NT2/D1 (cell line): Measurements from ENCODE around the gene ITPR2.

Experiments
- DNase-seq: peaks from one replicate; pipeline ENCODE4 v3.0.0-alpha.2; 2011; ENCODE audit warnings: low read depth, low spot score
- H3K27me3 ChIP-seq: 2 replicates; pipeline ENCODE4 v1.6.0; 2011; ENCODE audit warnings: mild to moderate bottlenecking; ENCODE audit not compliant: insufficient read length, insufficient read depth
- H3K36me3 ChIP-seq: 2 replicates; pipeline ENCODE4 v1.6.1; 2011; ENCODE audit warnings: mild to moderate bottlenecking, low read length, mixed read lengths; ENCODE audit not compliant: insufficient read depth, insufficient read length
- H3K4me1 ChIP-seq: 2 replicates; pipeline ENCODE4 v1.5.1; 2011; ENCODE audit not compliant: insufficient read depth, insufficient read length
- H3K4me3 ChIP-seq: 2 replicates; pipeline ENCODE4 v1.5.1; 2011; ENCODE audit warnings: low read depth; ENCODE audit not compliant: insufficient read length
- H3K9ac ChIP-seq: 2 replicates; pipeline ENCODE4 v1.6.0; 2011; ENCODE audit warnings: low read depth; ENCODE audit not compliant: insufficient read length
- H3K9me3 ChIP-seq: 2 replicates; pipeline ENCODE4 v1.5.1; 2011; ENCODE audit warnings: mild to moderate bottlenecking, low read length; ENCODE audit not compliant: insufficient read depth
- SUZ12 ChIP-seq: IDR thresholded peaks from 2 replicates; pipeline ENCODE4 v1.6.1; 2011; ENCODE audit not compliant: insufficient read length, insufficient read depth; ENCODE audit errors: extremely low read depth
- YY1 ChIP-seq: IDR thresholded peaks from 2 replicates; pipeline ENCODE4 v1.6.1; 2011; ENCODE audit not compliant: insufficient read length, insufficient read depth
- ZNF274 ChIP-seq: IDR thresholded peaks from 2 replicates; pipeline ENCODE4 v1.6.1; 2011; ENCODE audit warnings: mild to moderate bottlenecking, low read depth, low read length

The ITPR2 gene

DNA sequence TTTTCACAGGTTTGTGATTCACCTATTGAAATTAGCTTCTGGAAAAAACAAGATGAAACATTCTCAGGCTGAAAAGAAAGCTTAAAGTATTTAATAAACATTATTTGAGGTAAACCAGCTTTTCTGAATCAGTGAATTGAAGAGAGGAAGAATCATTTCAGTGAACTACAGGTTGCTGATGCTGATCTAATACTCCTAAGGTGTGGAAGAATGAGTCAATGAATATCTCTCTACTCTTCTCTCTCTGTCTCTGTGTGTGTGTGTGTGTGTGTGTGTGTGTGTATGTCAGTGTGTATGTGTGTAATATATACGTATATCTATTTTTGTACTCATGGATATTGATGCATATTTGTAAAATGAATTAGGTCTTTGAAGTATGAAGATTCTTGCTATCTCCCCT lies 325.4 kb downstream of the ITPR2 start:
- no peaks in the 10 kb centered on the region for H3K27me3 ChIP-seq
- no peaks in the 10 kb centered on the region for H3K9me3 ChIP-seq
- TF ChIP-seq YY1, result no peak
- no peak for TF ChIP-seq ZNF274
- TF ChIP-seq SUZ12, result no peak
- no peak overlapping the region for H3K9ac ChIP-seq
- no peak for DNase-seq
- H3K4me3 ChIP-seq, result no peak overlapping the region
- H3K4me1 ChIP-seq, result no peaks in the 10 kb centered on the region
- H3K36me3 ChIP-seq, result no peaks in the 10 kb centered on the region

DNA sequence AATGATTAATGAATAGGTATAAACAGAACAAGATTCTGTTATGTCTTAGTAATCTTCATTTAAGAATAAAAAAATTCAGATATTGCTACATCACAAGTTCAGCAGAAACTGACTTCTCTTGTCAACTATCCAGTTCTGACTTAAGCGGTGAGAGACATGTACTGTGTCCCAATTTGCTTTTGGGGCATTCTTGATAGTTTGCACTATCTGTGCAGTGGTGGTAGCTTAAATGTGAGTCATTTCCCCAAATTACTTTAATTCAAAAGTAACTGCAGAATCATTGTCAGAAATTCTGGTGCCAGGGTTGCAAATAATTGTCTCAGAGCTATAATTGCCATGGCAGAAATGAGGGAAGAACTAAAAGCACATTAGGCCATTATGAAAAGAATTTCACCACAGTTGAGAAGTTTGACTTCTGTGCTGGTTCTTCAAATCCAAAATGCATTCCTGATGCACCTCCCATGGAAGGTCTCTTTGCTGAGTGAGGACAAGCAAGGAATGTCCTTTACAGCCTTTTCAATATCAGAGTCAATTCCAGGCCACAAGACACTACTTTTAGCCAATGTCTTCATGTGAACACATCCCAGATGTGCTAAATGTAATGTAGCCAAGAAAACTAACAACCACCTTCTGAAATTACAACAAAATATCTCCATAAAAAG lies 332.9 kb downstream of the ITPR2 start:
- Histone ChIP-seq H3K9me3 (no peaks in the 10 kb centered on the region), H3K4me3 (no peak overlapping the region), H3K9ac (no peak overlapping the region), H3K36me3 (no peaks in the 10 kb centered on the region), H3K27me3 (no peaks in the 10 kb centered on the region), H3K4me1 (no peaks in the 10 kb centered on the region)
- no peak for TF ChIP-seq SUZ12
- no peak for TF ChIP-seq ZNF274
- no peak for DNase-seq

DNA sequence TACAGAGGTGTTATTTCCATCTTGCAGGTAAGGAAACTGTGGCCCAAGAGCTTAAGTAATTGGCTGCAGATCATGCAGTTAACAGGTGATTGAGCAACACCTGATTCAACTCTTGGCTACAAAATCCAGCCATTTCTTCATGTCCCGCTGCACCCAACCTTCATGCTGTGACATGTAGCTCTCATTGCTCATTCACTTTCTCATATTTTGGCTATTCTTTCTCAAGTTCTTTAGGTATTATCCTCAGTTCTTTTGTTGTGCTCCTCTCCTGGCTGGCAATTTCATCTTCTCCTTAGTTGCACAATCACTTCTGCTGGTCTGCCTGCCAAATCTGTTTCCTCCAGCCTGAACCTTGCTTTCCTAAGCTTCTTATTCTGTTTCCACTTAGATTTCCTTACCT lies 336.8 kb downstream of the ITPR2 start:
- Histone ChIP-seq H3K9me3 (no peaks in the 10 kb centered on the region), H3K4me1 (no peaks in the 10 kb centered on the region), H3K27me3 (no peaks in the 10 kb centered on the region), H3K36me3 (no peaks in the 10 kb centered on the region), H3K9ac (no peak overlapping the region), H3K4me3 (no peak overlapping the region)
- no peak for DNase-seq
- TF ChIP-seq ZNF274, result no peak
- TF ChIP-seq YY1, result no peak

- Histone ChIP-seq H3K4me3 (no peak overlapping the region), H3K9me3 (no peaks in the 10 kb centered on the region), H3K9ac (no peak overlapping the region), H3K4me1 (no peaks in the 10 kb centered on the region), H3K27me3 (no peaks in the 10 kb centered on the region), H3K36me3 (no peaks in the 10 kb centered on the region)
- TF ChIP-seq ZNF274, result no peak
- no peak for TF ChIP-seq YY1
- TF ChIP-seq SUZ12, result no peak
- no peak for DNase-seq
Measured at GRCh38 chr12:26493656-26494055, 339.3 kb downstream of the ITPR2 start.

- H3K36me3 ChIP-seq, result no peaks in the 10 kb centered on the region
- H3K4me1 ChIP-seq, result no peaks in the 10 kb centered on the region
- TF ChIP-seq SUZ12, result no peak
- TF ChIP-seq YY1, result no peak
- no peak for TF ChIP-seq ZNF274
- no peak overlapping the region for H3K4me3 ChIP-seq
- no peak for DNase-seq
- no peaks in the 10 kb centered on the region for H3K9me3 ChIP-seq
- no peaks in the 10 kb centered on the region for H3K27me3 ChIP-seq
- no peak overlapping the region for H3K9ac ChIP-seq
Measured at GRCh38 chr12:26492406-26492805, 340.6 kb downstream of the ITPR2 start.

- no peak overlapping the region for H3K4me3 ChIP-seq
- no peaks in the 10 kb centered on the region for H3K9me3 ChIP-seq
- no peaks in the 10 kb centered on the region for H3K27me3 ChIP-seq
- H3K9ac ChIP-seq, result no peak overlapping the region
- H3K36me3 ChIP-seq, result no peaks in the 10 kb centered on the region
- DNase-seq, result no peak
- no peaks in the 10 kb centered on the region for H3K4me1 ChIP-seq
- no peak for TF ChIP-seq YY1
- TF ChIP-seq ZNF274, result no peak
- no peak for TF ChIP-seq SUZ12
Measured at GRCh38 chr12:26489908-26490307, 343.1 kb downstream of the ITPR2 start.

GRCh38 chr12:26488351-26488750 lies 344.6 kb downstream of the ITPR2 start:
- Histone ChIP-seq H3K27me3 (no peaks in the 10 kb centered on the region), H3K9ac (no peak overlapping the region), H3K9me3 (no peaks in the 10 kb centered on the region), H3K4me1 (no peaks in the 10 kb centered on the region), H3K36me3 (no peaks in the 10 kb centered on the region), H3K4me3 (no peak overlapping the region)
- TF ChIP-seq YY1 (no peak), ZNF274 (no peak)
- DNase-seq, result no peak

DNA sequence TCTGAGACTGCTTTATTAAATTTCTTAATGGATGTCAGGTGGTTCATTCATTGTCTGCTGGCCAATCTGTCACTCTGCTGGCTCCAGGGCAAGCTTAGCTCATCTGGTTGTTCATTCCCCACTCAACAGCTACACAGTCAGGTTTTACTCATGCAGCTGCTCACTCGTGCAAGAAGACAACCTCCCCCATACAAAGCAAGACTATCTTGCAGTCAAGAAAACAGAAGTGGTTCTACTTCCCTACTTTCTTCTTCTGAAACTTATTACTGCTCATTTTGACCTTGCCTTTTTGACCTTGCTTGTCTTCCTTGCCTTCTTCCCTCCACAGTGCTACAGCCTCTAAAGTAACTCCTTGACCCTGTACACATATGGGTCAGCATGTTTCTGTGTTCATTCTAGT lies 359.7 kb downstream of the ITPR2 start:
- Histone ChIP-seq H3K4me3 (no peak overlapping the region), H3K36me3 (no peaks in the 10 kb centered on the region), H3K9me3 (no peaks in the 10 kb centered on the region), H3K27me3 (no peaks in the 10 kb centered on the region), H3K9ac (no peak overlapping the region), H3K4me1 (no peaks in the 10 kb centered on the region)
- DNase-seq, result no peak
- TF ChIP-seq ZNF274 (no peak), SUZ12 (no peak), YY1 (no peak)
